GM23248 (cell line): ENCODE results near the gene MYO18B.

Experiments used
- EZH2 ChIP-seq: fragments of 200-600 bp; sonication (generic); IDR thresholded peaks from 2 replicates; pipeline ENCODE4 v1.6.1; 2018; ENCODE audit warnings: antibody characterized with exemption, mild to moderate bottlenecking; ENCODE audit not compliant: insufficient read depth, poor library complexity, severe bottlenecking
- EZH2phosphoT487 ChIP-seq: fragments of 200-600 bp; sonication (generic); IDR thresholded peaks from 2 replicates; pipeline ENCODE4 v1.6.1; 2018; ENCODE audit warnings: antibody characterized with exemption, moderate library complexity, mild to moderate bottlenecking, low read depth; ENCODE audit not compliant: insufficient read depth

- no peak for TF ChIP-seq EZH2
- TF ChIP-seq EZH2phosphoT487, result no peak
Measured at GRCh38 chr22:25903294-25903693, 161.3 kb downstream of the MYO18B start.
